HepG2 (cell line): ENCODE data around the gene HACD2. TPM values are rescaled to one million over a fixed set of nuclear protein-coding genes. Genes with fewer than 3 reads are reported as not detected.

Experiments used
- ATAC-seq: fragments of 200-7000 bp; cut with Tn5 transposase; 3 replicates; pipeline ENCODE4 v1.9.1; 2020; ENCODE audit warnings: mild to moderate bottlenecking, moderate library complexity
- BruUV-seq: library from RNA; stranded (reverse); fragments of 400-500 nt; replicated peaks from 2 replicates; lab custom pipeline; 2021; lab: Mats Ljungman, UMichigan
- CTCF ChIA-PET: fragments of 300-600 bp; formaldehyde crosslinking; extraction: SDS; loops from one replicate; lab custom pipeline; 2021; ENCODE audit warnings: low total read pairs, inconsistent platforms, low intra/inter-chr PET ratio; lab: Yijun Ruan, JAX
- POLR2A ChIA-PET: fragments of 350-600 bp; sonication (Branson Sonifier 250); formaldehyde crosslinking; loops from one replicate; lab custom pipeline; 2020; ENCODE audit warnings: antibody characterized with exemption, inconsistent platforms; lab: Yijun Ruan, JAX
- DNase-seq: peaks from one replicate; pipeline ENCODE4 v3.0.0-alpha.2; 2015; ENCODE audit warnings: low spot score
- FAIRE-seq: peaks from 3 replicates; lab custom pipeline; 2011; peaks lifted over from hg19 to GRCh38; lab: Jason Lieb, UNC
- H2AFZ ChIP-seq: one replicate; pipeline ENCODE4 v1.6.1; 2011; ENCODE audit warnings: low read length, inconsistent platforms
- H3K27ac ChIP-seq: fragments of 300-600 bp; 3 replicates; pipeline ENCODE4 v1.8.0; 2011; ENCODE audit warnings: mixed run types, mild to moderate bottlenecking, mixed read lengths, low read length, inconsistent platforms; ENCODE audit not compliant: insufficient read depth; ENCODE audit errors: extremely low read length
- H3K27me3 ChIP-seq, 2 experiments: fragments of 200-600 bp in 1 of 2; 2 replicates in 1 of 2; 3 replicates in 1 of 2; pipeline versions ENCODE4 v1.6.0 to v1.8.0; 2011; ENCODE audit warnings: low read length in 2 of 2, mild to moderate bottlenecking in 2 of 2, moderate library complexity in 2 of 2, inconsistent platforms in 1 of 2; ENCODE audit not compliant: insufficient read depth in 2 of 2, control insufficient read depth in 1 of 2
- H3K36me3 ChIP-seq, 2 experiments: fragments of 200-600 bp in 1 of 2; replicated peaks in 1 of 2; 2 replicates in 1 of 2; 3 replicates in 1 of 2; pipeline versions ENCODE4 v1.5.1 to v1.8.0; 2011; ENCODE audit warnings: low read length in 2 of 2, inconsistent platforms in 1 of 2; ENCODE audit not compliant: insufficient read depth in 2 of 2, control insufficient read depth in 1 of 2
- H3K4me1 ChIP-seq: 2 replicates; pipeline ENCODE4 v1.5.1; 2012; ENCODE audit warnings: low read length, inconsistent platforms; ENCODE audit not compliant: insufficient read depth
- H3K4me2 ChIP-seq: 2 replicates; pipeline ENCODE4 v1.6.0; 2011; ENCODE audit warnings: low read depth, low read length, inconsistent platforms
- H3K4me3 ChIP-seq, 3 experiments: fragments of 200-600 bp in 1 of 3; sonication (generic), shearing (Covaris generic) in 1 of 3; replicated peaks in 1 of 3; 2 replicates each; pipeline ENCODE4 v1.5.1; 2011 to 2016; ENCODE audit warnings: low read length in 3 of 3, inconsistent platforms in 2 of 3, low read depth in 2 of 3, mild to moderate bottlenecking in 2 of 3, control low read depth in 1 of 3, mixed read lengths in 1 of 3; ENCODE audit not compliant: insufficient read depth in 1 of 3
- H3K79me2 ChIP-seq: one replicate; pipeline ENCODE4 v1.6.1; 2011; ENCODE audit warnings: low read length, inconsistent platforms; ENCODE audit not compliant: insufficient read depth
- H3K9ac ChIP-seq: 2 replicates; pipeline ENCODE4 v1.6.0; 2011; ENCODE audit warnings: mild to moderate bottlenecking, low read depth, low read length, inconsistent platforms; ENCODE audit not compliant: insufficient read depth
- H3K9me3 ChIP-seq: 2 replicates; pipeline ENCODE4 v1.5.1; 2012; ENCODE audit warnings: mild to moderate bottlenecking, low read length
- H4K20me1 ChIP-seq: 2 replicates; pipeline ENCODE4 v1.6.0; 2011; ENCODE audit warnings: inconsistent platforms, mild to moderate bottlenecking, low read length, moderate library complexity; ENCODE audit not compliant: insufficient read depth
- AGO1 ChIP-seq: fragments of 200-400 bp; formaldehyde crosslinking; IDR thresholded peaks from 2 replicates; pipeline ENCODE4 v1.6.1; 2017; ENCODE audit warnings: mild to moderate bottlenecking, low read depth, low read length, moderate library complexity; ENCODE audit not compliant: poor library complexity, severe bottlenecking
- BHLHE40 ChIP-seq: IDR thresholded peaks from 2 replicates; pipeline ENCODE4 v1.6.1; 2011; ENCODE audit warnings: low read length, improper control_type of control experiment
- BRCA1 ChIP-seq: sonication (generic); formaldehyde crosslinking; IDR thresholded peaks from 2 replicates; pipeline ENCODE4 v1.4.0; 2020; ENCODE audit warnings: missing genetic modification reagents
- EP300 ChIP-seq, 3 experiments: sonication (generic) in 1 of 3; formaldehyde crosslinking in 1 of 3; IDR thresholded peaks; 2 replicates each; pipeline versions ENCODE4 v1.5.1 to v1.6.1; 2011 to 2020; ENCODE audit warnings: low read depth in 2 of 3, low read length in 2 of 3, borderline replicate concordance in 1 of 3, improper control_type of control experiment in 1 of 3, mild to moderate bottlenecking in 1 of 3, missing genetic modification reagents in 1 of 3, moderate library complexity in 1 of 3
- EZH2 ChIP-seq: conservative IDR thresholded peaks from 2 replicates; pipeline ENCODE4 v1.6.1; 2012; ENCODE audit warnings: mild to moderate bottlenecking, low read depth, low read length, moderate library complexity
- HNF4G ChIP-seq, 2 experiments: sonication (generic) in 1 of 2; formaldehyde crosslinking in 1 of 2; IDR thresholded peaks; 2 replicates each; pipeline versions ENCODE4 v1.4.0 to v1.6.1; 2011 to 2020; ENCODE audit warnings: borderline replicate concordance in 2 of 2, low read depth in 2 of 2, mild to moderate bottlenecking in 2 of 2, low read length in 1 of 2, missing genetic modification reagents in 1 of 2, moderate library complexity in 1 of 2
- KLF6 ChIP-seq: IDR thresholded peaks from 2 replicates; pipeline ENCODE4 v1.8.0; 2016; ENCODE audit warnings: missing biosample characterization, missing genetic modification reagents
- RARA ChIP-seq: IDR thresholded peaks from 2 replicates; pipeline ENCODE4 v1.6.1; 2016; ENCODE audit warnings: missing genetic modification reagents, missing compliant biosample characterization
- RBFOX2 ChIP-seq: fragments of 200-400 bp; formaldehyde crosslinking; IDR thresholded peaks from 2 replicates; pipeline ENCODE4 v1.6.1; 2017; ENCODE audit warnings: low read depth, mild to moderate bottlenecking, low read length
- ZMYM3 ChIP-seq: sonication (generic); formaldehyde crosslinking; IDR thresholded peaks from 2 replicates; pipeline ENCODE4 v1.5.1; 2020; ENCODE audit warnings: mild to moderate bottlenecking, missing genetic modification reagents
- ZNF296 ChIP-seq: sonication (generic); formaldehyde crosslinking; conservative IDR thresholded peaks from 2 replicates; pipeline ENCODE4 v1.5.0; 2020; ENCODE audit warnings: mild to moderate bottlenecking, missing genetic modification reagents
- ZNF792 ChIP-seq: IDR thresholded peaks from 2 replicates; pipeline ENCODE4 v1.6.1; 2016
- WGBS: methylation state at CpG from one replicate; pipeline ENCODE4 v1.1.6; 2017; ENCODE audit warnings: low lambda C conversion rate; 5-methylcytosine and 5-hydroxymethylcytosine counted together
- in situ Hi-C: cut with HindIII; loops from 2 replicates; pipeline ENCODE4 v1.10.0; 2017; ENCODE audit warnings: low pct_unique_long_range_greater_than_20kb; ENCODE audit not compliant: extremely low pct_ligation_motif_present
- intact Hi-C: fragments of 100-400 bp; cut with micrococcal nuclease; formaldehyde crosslinking; loops from one replicate; pipeline ENCODE4 v1.10.0; 2022; ENCODE audit not compliant: unreplicated experiment
- polyA plus RNA-seq, 8 experiments: library from polyadenylated mRNA; depleted of rRNA in 3 of 8; stranded (reverse) in 7 of 8; unstranded in 1 of 8; fragments of >200 nt; fragmentation: Illumina TruSeq in 4 of 8; extraction: Trizol in 4 of 8; gene quantifications; 2 replicates each; pipeline versions ENCODE4 v1.2.1 to v1.2.3, GENCODE V29; 2011 to 2016; ENCODE audit warnings: low read depth in 4 of 8, missing spikeins in 1 of 8, mixed read lengths in 1 of 8; ENCODE audit not compliant: insufficient read depth in 1 of 8
- total RNA-seq, 5 experiments: library from RNA; depleted of rRNA; stranded (reverse); fragments of >200 nt; fragmentation: Illumina TruSeq; extraction: Trizol; gene quantifications; 2 replicates each; pipeline ENCODE4 v1.2.3, GENCODE V29; 2016; ENCODE audit warnings: low read depth in 1 of 5
- TF ChIP-seq, protein P1 (sequence below): sonication (generic); formaldehyde crosslinking; IDR thresholded peaks from 2 replicates; pipeline ENCODE4 v1.4.0; 2020; ENCODE audit warnings: missing genetic modification reagents
- TF ChIP-seq, protein P2 (sequence below): sonication (generic); formaldehyde crosslinking; conservative IDR thresholded peaks from 2 replicates; pipeline ENCODE4 v1.4.0; 2020; ENCODE audit warnings: mild to moderate bottlenecking, missing genetic modification reagents, moderate library complexity
- TF ChIP-seq, protein P3 (sequence below): sonication (generic); formaldehyde crosslinking; IDR thresholded peaks from 2 replicates; pipeline ENCODE4 v1.8.1; 2023; ENCODE audit warnings: missing genetic modification reagents, inconsistent platforms, borderline replicate concordance

The HACD2 gene
- total and polyA plus RNA-seq, 2 of the 13 experiments (the other 11 are each of a cell fraction or from before 2014, with no cell fraction given) = 47.0 to 50.4 TPM

DNA sequence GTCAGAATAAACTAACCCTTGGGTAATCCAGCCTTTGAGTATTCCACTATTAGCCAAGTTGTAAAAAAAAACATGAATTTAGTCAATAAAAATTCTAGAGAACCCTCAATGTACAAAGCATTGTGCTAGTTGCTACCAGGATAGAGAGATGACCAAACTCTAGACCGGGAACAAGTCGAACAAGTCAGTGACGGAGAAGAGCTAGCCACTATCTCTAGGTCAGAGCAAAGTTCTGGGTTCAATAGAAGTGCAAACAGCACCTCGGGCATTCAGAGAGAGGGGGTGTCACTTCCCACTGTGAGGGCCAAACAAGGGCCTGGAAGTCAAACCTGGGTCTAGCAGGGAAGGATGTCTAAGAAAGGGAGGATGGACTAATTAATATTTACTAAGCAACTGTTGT, 133.7 kb downstream of the HACD2 start:
- ChIA-PET CTCF (no interaction called here), POLR2A (no interaction called here)
- Histone ChIP-seq H3K36me3 (no peaks in the 10 kb centered on the region), H4K20me1 (no peaks in the 10 kb centered on the region), H3K9me3 (no peaks in the 10 kb centered on the region), H3K4me3 (no peak overlapping the region), H2AFZ (no peak overlapping the region), H3K4me2 (peak overlapping the region; percentile 21; the same call in 1 of the 2 replicates), H3K9ac (no peak overlapping the region), H3K27ac (no peak overlapping the region), H3K4me1 (peaks cover 20% of the 10 kb centered on the region), H3K79me2 (no peaks in the 10 kb centered on the region), H3K27me3 (peaks cover 0 to 21% of the 10 kb centered on the region in 2 experiments; a peak in 3 of 5 replicates)
- DNase-seq = peak; percentile 60
- no TSS peak for BruUV-seq
- FAIRE-seq = peak; percentile 89
- intact Hi-C loops (no loop called here), in situ Hi-C loops (no loop called here)
- WGBS = 2% methylated on average over 4 of the region's 4 CpGs
- ATAC-seq = peak; percentile 85
- TF ChIP-seq KLF6 (CRISPR knock-in tag) = no peak
- no peak for TF ChIP-seq EZH2
- 0 out of 2 replicates have a peak, but pooled peaks have one; percentile 26 for TF ChIP-seq ZMYM3 (CRISPR knock-in tag)
- TF ChIP-seq, protein P1, sequence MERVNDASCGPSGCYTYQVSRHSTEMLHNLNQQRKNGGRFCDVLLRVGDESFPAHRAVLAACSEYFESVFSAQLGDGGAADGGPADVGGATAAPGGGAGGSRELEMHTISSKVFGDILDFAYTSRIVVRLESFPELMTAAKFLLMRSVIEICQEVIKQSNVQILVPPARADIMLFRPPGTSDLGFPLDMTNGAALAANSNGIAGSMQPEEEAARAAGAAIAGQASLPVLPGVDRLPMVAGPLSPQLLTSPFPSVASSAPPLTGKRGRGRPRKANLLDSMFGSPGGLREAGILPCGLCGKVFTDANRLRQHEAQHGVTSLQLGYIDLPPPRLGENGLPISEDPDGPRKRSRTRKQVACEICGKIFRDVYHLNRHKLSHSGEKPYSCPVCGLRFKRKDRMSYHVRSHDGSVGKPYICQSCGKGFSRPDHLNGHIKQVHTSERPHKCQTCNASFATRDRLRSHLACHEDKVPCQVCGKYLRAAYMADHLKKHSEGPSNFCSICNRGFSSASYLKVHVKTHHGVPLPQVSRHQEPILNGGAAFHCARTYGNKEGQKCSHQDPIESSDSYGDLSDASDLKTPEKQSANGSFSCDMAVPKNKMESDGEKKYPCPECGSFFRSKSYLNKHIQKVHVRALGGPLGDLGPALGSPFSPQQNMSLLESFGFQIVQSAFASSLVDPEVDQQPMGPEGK = peak; percentile 67
- no peak for TF ChIP-seq BRCA1 (CRISPR knock-in tag)
- peak; percentile 75; the same call in 1 of the 2 replicates for TF ChIP-seq ZNF792 (CRISPR knock-in tag)
- TF ChIP-seq EP300 (IDR thresholded peaks at IDR 0.05; ENCODE audit: low read depth in 2 of 2, low read length in 2 of 2) = peak in 1 of 2 experiments; percentile 26; a peak in 1 of 4 replicates
- no peak for TF ChIP-seq EP300 (CRISPR knock-in tag; IDR thresholded peaks at IDR 0.05; ENCODE audit: borderline replicate concordance)
- TF ChIP-seq, protein P2, sequence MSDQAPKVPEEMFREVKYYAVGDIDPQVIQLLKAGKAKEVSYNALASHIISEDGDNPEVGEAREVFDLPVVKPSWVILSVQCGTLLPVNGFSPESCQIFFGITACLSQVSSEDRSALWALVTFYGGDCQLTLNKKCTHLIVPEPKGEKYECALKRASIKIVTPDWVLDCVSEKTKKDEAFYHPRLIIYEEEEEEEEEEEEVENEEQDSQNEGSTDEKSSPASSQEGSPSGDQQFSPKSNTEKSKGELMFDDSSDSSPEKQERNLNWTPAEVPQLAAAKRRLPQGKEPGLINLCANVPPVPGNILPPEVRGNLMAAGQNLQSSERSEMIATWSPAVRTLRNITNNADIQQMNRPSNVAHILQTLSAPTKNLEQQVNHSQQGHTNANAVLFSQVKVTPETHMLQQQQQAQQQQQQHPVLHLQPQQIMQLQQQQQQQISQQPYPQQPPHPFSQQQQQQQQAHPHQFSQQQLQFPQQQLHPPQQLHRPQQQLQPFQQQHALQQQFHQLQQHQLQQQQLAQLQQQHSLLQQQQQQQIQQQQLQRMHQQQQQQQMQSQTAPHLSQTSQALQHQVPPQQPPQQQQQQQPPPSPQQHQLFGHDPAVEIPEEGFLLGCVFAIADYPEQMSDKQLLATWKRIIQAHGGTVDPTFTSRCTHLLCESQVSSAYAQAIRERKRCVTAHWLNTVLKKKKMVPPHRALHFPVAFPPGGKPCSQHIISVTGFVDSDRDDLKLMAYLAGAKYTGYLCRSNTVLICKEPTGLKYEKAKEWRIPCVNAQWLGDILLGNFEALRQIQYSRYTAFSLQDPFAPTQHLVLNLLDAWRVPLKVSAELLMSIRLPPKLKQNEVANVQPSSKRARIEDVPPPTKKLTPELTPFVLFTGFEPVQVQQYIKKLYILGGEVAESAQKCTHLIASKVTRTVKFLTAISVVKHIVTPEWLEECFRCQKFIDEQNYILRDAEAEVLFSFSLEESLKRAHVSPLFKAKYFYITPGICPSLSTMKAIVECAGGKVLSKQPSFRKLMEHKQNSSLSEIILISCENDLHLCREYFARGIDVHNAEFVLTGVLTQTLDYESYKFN (CRISPR knock-in tag) = peak; percentile 65
- TF ChIP-seq, protein P3, sequence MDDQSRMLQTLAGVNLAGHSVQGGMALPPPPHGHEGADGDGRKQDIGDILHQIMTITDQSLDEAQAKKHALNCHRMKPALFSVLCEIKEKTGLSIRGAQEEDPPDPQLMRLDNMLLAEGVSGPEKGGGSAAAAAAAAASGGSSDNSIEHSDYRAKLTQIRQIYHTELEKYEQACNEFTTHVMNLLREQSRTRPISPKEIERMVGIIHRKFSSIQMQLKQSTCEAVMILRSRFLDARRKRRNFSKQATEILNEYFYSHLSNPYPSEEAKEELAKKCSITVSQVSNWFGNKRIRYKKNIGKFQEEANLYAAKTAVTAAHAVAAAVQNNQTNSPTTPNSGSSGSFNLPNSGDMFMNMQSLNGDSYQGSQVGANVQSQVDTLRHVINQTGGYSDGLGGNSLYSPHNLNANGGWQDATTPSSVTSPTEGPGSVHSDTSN = no peak
- TF ChIP-seq AGO1 = no peak
- TF ChIP-seq HNF4G (IDR thresholded peaks at IDR 0.05; ENCODE audit: borderline replicate concordance, low read depth, low read length) = peak; percentile 54
- no peak for TF ChIP-seq HNF4G (CRISPR knock-in tag; IDR thresholded peaks at IDR 0.05; ENCODE audit: borderline replicate concordance, low read depth)
- no peak for TF ChIP-seq RBFOX2
- no peak for TF ChIP-seq BHLHE40
- TF ChIP-seq ZNF296 (CRISPR knock-in tag) = no peak
- peak; percentile 42; the same call in 1 of the 2 replicates for TF ChIP-seq RARA (CRISPR knock-in tag)
